ENCODE measurements around the gene TOMM34. TPM values are rescaled to one million over a fixed set of nuclear protein-coding genes. Genes with fewer than 3 reads are reported as not detected.

The TOMM34 gene
- total RNA-seq, 1 experiment from 2014 or later: 35.9 TPM

- TF ChIP-seq, protein P1, sequence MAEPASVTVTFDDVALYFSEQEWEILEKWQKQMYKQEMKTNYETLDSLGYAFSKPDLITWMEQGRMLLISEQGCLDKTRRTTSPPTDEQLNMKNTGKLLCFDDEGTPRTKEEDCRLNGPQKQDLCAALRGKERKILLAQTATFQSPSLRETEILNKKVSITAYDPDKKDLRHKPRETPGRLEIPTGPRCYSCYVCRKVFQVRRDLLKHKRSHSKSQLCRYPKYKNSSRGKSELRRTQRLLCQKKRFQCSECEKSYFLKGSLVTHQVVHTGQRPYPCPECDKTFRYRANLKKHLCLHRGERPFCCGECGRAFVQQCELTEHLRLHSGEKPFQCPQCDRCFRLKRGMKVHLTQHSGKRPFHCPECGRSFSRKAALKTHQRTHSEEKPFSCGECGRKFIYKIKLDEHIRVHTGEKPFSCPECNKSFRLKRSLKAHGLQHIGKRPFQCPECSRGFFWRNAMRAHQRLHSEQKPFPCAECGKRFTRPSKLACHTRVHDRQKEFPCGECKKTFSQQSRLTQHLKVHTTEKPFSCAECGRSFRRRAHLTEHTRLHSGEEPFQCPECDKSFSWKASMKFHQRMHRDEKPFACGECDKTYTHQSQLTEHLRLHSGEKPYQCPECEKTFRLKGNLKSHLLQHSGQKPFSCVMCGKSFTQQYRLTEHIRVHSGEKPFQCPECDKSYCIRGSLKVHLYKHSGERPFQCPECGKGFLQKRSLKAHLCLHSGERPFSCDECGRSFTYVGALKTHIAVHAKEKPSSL (CRISPR knock-in tag; conservative IDR thresholded peaks at IDR 0.05): no peak
- TF ChIP-seq ZNF671 (CRISPR knock-in tag; IDR thresholded peaks at IDR 0.05): peak; percentile 71; the same call in 1 of the 2 replicates
- TF ChIP-seq HMGA2 (CRISPR knock-in tag; IDR thresholded peaks at IDR 0.05): no peak
- no peak for TF ChIP-seq CREB1 (CRISPR knock-in tag; IDR thresholded peaks at IDR 0.05)
- TF ChIP-seq, protein P2, sequence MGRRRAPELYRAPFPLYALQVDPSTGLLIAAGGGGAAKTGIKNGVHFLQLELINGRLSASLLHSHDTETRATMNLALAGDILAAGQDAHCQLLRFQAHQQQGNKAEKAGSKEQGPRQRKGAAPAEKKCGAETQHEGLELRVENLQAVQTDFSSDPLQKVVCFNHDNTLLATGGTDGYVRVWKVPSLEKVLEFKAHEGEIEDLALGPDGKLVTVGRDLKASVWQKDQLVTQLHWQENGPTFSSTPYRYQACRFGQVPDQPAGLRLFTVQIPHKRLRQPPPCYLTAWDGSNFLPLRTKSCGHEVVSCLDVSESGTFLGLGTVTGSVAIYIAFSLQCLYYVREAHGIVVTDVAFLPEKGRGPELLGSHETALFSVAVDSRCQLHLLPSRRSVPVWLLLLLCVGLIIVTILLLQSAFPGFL (CRISPR knock-in tag; IDR thresholded peaks at IDR 0.05; ENCODE audit: borderline replicate concordance): no peak
- no peak for TF ChIP-seq RORB (CRISPR knock-in tag; IDR thresholded peaks at IDR 0.05)
- TF ChIP-seq ZNF396 (CRISPR knock-in tag; IDR thresholded peaks at IDR 0.05; ENCODE audit: borderline replicate concordance): no peak
- TF ChIP-seq ETV6 (CRISPR knock-in tag; IDR thresholded peaks at IDR 0.05): peak; percentile 24; the same call in 1 of the 2 replicates
- peak; percentile 84; the same call in 1 of the 2 replicates for TF ChIP-seq NFATC4 (CRISPR knock-in tag; IDR thresholded peaks at IDR 0.05)
Observed at GRCh38 chr20:44909872-44910689, 50.1 kb downstream of the TOMM34 start, which contains the start of gene PABPC1L (continued).

DNA sequence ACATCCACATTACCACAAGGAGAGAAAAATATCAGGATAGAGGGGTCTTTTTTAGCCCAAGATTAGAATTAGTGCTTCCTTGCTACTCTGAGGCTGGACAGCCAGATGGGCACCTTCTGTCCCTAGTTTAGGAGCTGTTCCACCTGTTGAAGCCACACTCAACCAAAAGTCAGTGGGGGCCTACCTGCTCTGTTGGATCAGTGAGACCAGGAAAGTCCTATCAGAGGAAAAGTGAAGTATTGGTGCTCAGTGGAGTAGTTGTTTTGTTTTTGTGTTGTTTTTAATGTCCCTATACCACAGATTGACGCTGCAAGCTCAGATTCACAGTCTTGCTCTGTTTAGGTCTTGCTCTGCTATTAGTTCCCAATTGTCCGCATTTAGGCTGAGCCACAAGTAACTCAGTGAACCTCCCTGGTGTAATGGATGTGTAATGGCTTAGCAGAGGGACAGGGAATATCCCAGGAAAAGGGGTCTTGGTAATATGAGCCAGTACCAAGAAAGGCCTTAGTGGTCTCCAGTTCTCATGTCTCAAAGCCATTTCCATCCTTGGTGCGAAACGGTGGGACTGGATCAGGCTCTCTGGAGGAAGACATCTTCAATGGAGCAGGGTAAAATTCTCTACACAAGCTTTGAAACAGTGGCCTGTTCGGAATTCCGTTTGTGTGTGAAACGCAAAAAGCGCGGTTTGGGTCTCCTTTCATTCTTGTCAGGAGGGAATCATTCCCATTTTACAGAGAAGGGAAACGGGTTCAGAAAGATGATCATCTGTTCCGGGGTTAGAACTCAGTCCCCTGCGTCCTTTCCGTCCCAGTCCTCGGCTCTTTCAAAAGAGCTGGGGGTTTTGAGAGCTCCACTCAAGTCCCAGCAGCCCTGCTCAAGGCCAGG, 51.0 kb downstream of the TOMM34 start:
- ATAC-seq (peak; percentile 1; the same call in 1 of the 2 replicates), DNase-seq (ENCODE audit: low spot score) (no peak)
- TF ChIP-seq GABPB1 (CRISPR knock-in tag; IDR thresholded peaks at IDR 0.05) (no peak), PRDM15 (CRISPR knock-in tag; IDR thresholded peaks at IDR 0.05) (no peak), RELA (CRISPR knock-in tag; IDR thresholded peaks at IDR 0.05; ENCODE audit: borderline replicate concordance) (no peak), NR3C1 (CRISPR knock-in tag; conservative IDR thresholded peaks at IDR 0.05; ENCODE audit: low read depth) (no peak), ZNF416 (CRISPR knock-in tag; IDR thresholded peaks at IDR 0.05) (no peak)
- TF ChIP-seq, protein P3, sequence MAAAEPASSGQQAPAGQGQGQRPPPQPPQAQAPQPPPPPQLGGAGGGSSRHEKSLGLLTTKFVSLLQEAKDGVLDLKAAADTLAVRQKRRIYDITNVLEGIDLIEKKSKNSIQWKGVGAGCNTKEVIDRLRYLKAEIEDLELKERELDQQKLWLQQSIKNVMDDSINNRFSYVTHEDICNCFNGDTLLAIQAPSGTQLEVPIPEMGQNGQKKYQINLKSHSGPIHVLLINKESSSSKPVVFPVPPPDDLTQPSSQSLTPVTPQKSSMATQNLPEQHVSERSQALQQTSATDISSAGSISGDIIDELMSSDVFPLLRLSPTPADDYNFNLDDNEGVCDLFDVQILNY (CRISPR knock-in tag; IDR thresholded peaks at IDR 0.05): no peak
- TF ChIP-seq, protein P4, sequence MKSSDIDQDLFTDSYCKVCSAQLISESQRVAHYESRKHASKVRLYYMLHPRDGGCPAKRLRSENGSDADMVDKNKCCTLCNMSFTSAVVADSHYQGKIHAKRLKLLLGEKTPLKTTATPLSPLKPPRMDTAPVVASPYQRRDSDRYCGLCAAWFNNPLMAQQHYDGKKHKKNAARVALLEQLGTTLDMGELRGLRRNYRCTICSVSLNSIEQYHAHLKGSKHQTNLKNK (CRISPR knock-in tag; IDR thresholded peaks at IDR 0.05): peak; percentile 36; the same call in 1 of the 2 replicates
- TF ChIP-seq, protein P1 (CRISPR knock-in tag; conservative IDR thresholded peaks at IDR 0.05): peak; percentile 43; the same call in 1 of the 2 replicates
- TF ChIP-seq, protein P5, sequence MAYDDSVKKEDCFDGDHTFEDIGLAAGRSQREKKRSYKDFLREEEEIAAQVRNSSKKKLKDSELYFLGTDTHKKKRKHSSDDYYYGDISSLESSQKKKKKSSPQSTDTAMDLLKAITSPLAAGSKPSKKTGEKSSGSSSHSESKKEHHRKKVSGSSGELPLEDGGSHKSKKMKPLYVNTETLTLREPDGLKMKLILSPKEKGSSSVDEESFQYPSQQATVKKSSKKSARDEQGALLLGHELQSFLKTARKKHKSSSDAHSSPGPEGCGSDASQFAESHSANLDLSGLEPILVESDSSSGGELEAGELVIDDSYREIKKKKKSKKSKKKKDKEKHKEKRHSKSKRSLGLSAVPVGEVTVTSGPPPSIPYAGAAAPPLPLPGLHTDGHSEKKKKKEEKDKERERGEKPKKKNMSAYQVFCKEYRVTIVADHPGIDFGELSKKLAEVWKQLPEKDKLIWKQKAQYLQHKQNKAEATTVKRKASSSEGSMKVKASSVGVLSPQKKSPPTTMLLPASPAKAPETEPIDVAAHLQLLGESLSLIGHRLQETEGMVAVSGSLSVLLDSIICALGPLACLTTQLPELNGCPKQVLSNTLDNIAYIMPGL (CRISPR knock-in tag; IDR thresholded peaks at IDR 0.05): no peak
- TF ChIP-seq, protein P6, sequence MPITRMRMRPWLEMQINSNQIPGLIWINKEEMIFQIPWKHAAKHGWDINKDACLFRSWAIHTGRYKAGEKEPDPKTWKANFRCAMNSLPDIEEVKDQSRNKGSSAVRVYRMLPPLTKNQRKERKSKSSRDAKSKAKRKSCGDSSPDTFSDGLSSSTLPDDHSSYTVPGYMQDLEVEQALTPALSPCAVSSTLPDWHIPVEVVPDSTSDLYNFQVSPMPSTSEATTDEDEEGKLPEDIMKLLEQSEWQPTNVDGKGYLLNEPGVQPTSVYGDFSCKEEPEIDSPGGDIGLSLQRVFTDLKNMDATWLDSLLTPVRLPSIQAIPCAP (CRISPR knock-in tag; IDR thresholded peaks at IDR 0.05): no peak

More for the DNA sequence above, 51.0 kb downstream of the TOMM34 start:
- CTCF ChIA-PET: interaction anchor here (0.6 to 1.8 kb wide), 18 partner anchors 11 to 539 kb away, joined by 3 to 13 read pairs (median 4); partner anchors contain the start of genes TOMM34 and YWHAB
- peak overlapping the region; percentile 36 for H3K27ac Mint-ChIP-seq
- peaks cover 24% of the 10 kb centered on the region for H3K4me1 Mint-ChIP-seq
- peaks cover 54% of the 10 kb centered on the region for H3K36me3 Mint-ChIP-seq
- H3K9me3 Mint-ChIP-seq: no peaks in the 10 kb centered on the region
- no peaks in the 10 kb centered on the region for H3K27me3 Mint-ChIP-seq (ENCODE audit: low read depth)
- peak overlapping the region; percentile 84 for H3K4me3 Mint-ChIP-seq
- POLR2A ChIA-PET: interaction anchor here (0.6 to 1.1 kb wide), 10 partner anchors 13 to 398 kb away, joined by 3 to 8 read pairs (median 4); partner anchors contain the start of genes TOMM34 and YWHAB
